ENCODE results near the gene FSCB. TPM values are rescaled to one million over a fixed set of nuclear protein-coding genes. Genes with fewer than 3 reads are reported as not detected.

Gene FSCB
- total RNA-seq, 2 experiments from 2014 or later: not detected

GRCh38 chr14:44462381-44462780, 44.7 kb downstream of the FSCB start:
- Mint-ChIP-seq H3K36me3 (no peaks in the 10 kb centered on the region), H3K9me3 (ENCODE audit: low read depth) (peaks cover 4% of the 10 kb centered on the region), H3K27ac (no peak overlapping the region), H3K27me3 (no peaks in the 10 kb centered on the region), H3K4me1 (no peaks in the 10 kb centered on the region), H3K4me3 (no peak overlapping the region)
- CTCF ChIA-PET: no interaction called here
- DNase-seq (no peak), ATAC-seq (no peak)

- ATAC-seq (no peak), DNase-seq (no peak)
- Mint-ChIP-seq H3K4me1 (no peaks in the 10 kb centered on the region), H3K27me3 (no peaks in the 10 kb centered on the region), H3K9me3 (ENCODE audit: low read depth) (peaks cover 4% of the 10 kb centered on the region), H3K27ac (no peak overlapping the region), H3K36me3 (no peaks in the 10 kb centered on the region), H3K4me3 (no peak overlapping the region)
- CTCF ChIA-PET: no interaction called here
These were observed 45.3 kb downstream of the FSCB start for GRCh38 chr14:44461811-44462210.

Data from activated CD8-positive, alpha-beta memory T cell treated with anti-CD3 and anti-CD28 coated beads, Interleukin-2, amount 10 ng/mL, durations not matched to agents 7 days and 5 days (primary cell).